Erythroblast (primary cell): ENCODE data around the gene LAPTM4A.

ENCODE experiments used
- GATA1 ChIP-seq: IDR thresholded peaks from 2 replicates; pipeline ENCODE4 v1.6.1; 2011; ENCODE audit warnings: low read depth, mild to moderate bottlenecking, control low read depth, low read length, moderate library complexity
- POLR2A ChIP-seq: IDR thresholded peaks from 2 replicates; pipeline ENCODE4 v1.6.1; 2011; ENCODE audit warnings: mild to moderate bottlenecking, low read length

DNA sequence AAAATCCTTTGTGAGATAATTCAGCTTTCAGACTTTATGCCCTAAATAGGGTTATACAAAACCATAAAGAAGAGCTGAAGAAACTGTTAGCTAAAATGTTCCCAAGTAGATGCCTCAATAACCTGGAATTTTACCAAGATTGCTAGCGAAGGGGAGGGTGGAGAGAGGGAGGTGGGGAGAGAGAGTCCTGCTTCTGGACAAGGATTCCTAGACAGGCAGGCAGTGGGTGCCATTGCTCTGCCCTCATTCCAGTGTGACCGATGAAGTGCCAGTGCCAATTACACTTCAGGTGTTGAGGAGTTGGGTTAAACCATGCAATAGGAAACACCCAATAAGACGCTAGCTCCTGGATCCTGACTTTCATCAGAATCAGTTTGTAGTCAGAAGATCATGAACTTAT is 18.1 kb downstream of the LAPTM4A start:
- no peak for TF ChIP-seq POLR2A
- no peak for TF ChIP-seq GATA1
